ENCODE data around the gene TM9SF3. TPM values are rescaled to one million over a fixed set of nuclear protein-coding genes. Genes with fewer than 3 reads are reported as not detected.

The TM9SF3 gene
- 178 to 192 TPM (median 189 TPM) in 3 replicates for total RNA-seq
- long read RNA-seq, full-length matches to known transcripts, result 709 of 795 reads
- long read RNA-seq, partial matches to known transcripts, result 8 of 795 reads
- long read RNA-seq, other reads (novel, unspliced or antisense), result 78 of 795 reads

DNA sequence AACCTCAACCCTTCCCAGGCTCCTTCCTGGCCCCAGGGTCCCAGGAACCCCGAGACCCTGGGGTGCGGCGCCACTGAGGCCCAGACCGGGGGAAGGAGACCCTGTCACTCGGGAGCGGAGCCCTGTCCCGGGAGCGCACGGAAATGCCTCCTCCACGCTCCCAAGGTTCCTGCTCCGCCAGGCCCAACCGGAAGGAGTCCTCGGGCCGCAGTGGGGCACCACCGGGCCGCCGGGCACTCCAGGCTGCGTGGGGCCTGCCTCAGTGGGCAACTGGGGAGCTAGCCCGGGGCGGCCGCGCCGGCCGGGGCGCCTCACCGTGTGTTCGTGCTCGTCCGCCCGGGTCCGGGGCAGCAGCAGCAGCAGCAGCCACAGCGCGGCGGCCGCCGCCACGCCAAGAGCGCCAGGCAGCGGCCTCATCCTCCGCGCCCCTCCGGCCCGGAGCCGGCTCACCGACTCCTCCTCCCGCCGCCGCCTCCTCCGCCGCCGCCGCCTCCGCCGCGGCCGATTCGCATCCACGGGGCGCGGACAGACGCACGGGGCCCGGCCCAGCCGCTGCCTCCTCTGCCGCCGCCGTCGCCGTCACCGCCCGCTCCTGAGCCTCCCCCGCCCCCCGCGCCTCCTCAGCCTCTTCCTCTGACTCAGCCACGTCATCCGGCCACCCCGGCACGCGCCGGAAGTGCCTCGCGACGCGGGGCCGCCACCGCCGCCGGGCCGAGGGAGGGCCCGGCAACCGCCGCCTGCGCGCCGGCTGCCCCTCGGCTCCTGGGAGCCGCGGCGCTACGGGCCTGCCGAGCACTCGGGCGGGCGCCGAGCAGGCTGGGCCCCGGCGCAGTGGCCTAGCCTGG lies at the start of gene TM9SF3:
Gene TM9SF3, minus strand, starts transcription at position 594 of the 845 bp plus-strand sequence. Its CDS starts 177 bp downstream, at position 417.
- Mint-ChIP-seq H3K4me3 (ENCODE audit: unreplicated experiment) (peak within 1 kb of the TSS; percentile 87), H3K27me3 (ENCODE audit: low read depth) (no peaks in the 10 kb centered on the region), H3K27ac (ENCODE audit: unreplicated experiment) (peak within 1 kb of the TSS; percentile 91), H3K4me1 (ENCODE audit: low read depth) (peaks cover 33% of the 10 kb centered on the region), H3K36me3 (ENCODE audit: low read depth) (no peaks in the 10 kb centered on the region), H3K9me3 (ENCODE audit: low read depth) (no peaks in the 10 kb centered on the region)
- DNase-seq (ENCODE audit: low spot score), result peak; percentile 95
- TF ChIP-seq, protein P1, sequence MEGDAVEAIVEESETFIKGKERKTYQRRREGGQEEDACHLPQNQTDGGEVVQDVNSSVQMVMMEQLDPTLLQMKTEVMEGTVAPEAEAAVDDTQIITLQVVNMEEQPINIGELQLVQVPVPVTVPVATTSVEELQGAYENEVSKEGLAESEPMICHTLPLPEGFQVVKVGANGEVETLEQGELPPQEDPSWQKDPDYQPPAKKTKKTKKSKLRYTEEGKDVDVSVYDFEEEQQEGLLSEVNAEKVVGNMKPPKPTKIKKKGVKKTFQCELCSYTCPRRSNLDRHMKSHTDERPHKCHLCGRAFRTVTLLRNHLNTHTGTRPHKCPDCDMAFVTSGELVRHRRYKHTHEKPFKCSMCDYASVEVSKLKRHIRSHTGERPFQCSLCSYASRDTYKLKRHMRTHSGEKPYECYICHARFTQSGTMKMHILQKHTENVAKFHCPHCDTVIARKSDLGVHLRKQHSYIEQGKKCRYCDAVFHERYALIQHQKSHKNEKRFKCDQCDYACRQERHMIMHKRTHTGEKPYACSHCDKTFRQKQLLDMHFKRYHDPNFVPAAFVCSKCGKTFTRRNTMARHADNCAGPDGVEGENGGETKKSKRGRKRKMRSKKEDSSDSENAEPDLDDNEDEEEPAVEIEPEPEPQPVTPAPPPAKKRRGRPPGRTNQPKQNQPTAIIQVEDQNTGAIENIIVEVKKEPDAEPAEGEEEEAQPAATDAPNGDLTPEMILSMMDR (IDR thresholded peaks at IDR 0.05), result no peak

DNA sequence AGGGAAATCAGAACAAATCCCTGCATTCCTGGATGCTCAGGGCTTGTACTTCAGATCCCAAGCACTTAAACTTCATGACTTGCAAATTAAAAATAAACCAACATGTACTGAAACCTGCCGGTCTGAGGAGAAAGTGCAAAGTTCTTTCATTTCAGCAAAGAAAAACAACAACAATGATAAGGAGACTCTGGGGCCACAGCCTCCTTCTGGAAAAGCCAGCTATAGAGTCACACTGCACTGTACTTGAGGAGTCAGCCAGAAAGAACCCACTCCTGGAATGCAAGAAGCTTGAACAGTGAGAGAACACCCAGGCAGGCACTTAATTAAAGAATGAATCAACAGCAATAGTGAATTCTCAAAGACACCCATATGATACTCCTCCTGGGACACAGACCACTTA lies 49.7 kb upstream of the TM9SF3 start:
- Mint-ChIP-seq H3K36me3 (ENCODE audit: low read depth) (peaks cover 2% of the 10 kb centered on the region), H3K27ac (ENCODE audit: unreplicated experiment) (no peak overlapping the region), H3K4me1 (ENCODE audit: low read depth) (peaks cover 12% of the 10 kb centered on the region), H3K4me3 (ENCODE audit: unreplicated experiment) (no peak overlapping the region), H3K27me3 (ENCODE audit: low read depth) (no peaks in the 10 kb centered on the region), H3K9me3 (ENCODE audit: low read depth) (no peaks in the 10 kb centered on the region)
- TF ChIP-seq, protein P1 (IDR thresholded peaks at IDR 0.05), result no peak
- DNase-seq (ENCODE audit: low spot score), result no peak

DNA sequence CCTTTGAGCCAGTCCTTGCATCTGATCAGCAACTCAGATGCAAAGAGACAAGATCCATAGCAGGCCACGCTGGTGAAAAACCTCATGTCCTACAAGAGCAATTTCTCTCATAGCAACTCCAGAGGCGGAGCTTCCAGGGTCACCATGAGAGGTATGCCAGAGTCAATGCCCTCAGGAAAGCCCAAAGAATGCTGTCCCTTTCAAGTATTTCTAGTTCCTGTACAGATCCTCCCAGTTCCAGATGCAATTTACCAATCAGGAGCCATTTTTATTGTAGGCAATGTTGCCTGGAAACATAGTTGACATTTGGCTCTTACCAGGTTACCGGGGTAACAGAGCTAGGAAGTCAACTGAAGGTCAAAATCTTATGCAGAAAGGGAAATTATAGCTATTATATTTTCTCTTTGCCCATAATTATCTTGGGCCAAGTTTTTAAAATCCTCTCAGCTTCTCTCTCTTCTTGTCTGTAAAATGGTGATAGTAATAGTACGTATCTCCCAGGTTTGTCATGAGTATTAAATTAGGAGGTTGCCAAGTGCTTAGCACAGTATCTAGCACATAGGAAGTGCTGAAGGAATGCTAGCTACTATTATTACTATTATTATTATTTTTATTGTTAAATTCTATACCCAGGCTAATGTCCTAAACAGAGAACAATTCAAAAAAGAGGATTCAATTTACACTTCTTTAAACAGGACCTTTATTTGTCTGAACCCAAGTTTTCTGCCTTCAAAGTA lies 46.3 kb upstream of the TM9SF3 start:
- no peaks in the 10 kb centered on the region for H3K9me3 Mint-ChIP-seq (ENCODE audit: low read depth)
- TF ChIP-seq, protein P1 (IDR thresholded peaks at IDR 0.05), result no peak
- no peaks in the 10 kb centered on the region for H3K27me3 Mint-ChIP-seq (ENCODE audit: low read depth)
- H3K4me1 Mint-ChIP-seq (ENCODE audit: low read depth), result peaks cover 4% of the 10 kb centered on the region
- no peak overlapping the region for H3K27ac Mint-ChIP-seq (ENCODE audit: unreplicated experiment)
- no peak overlapping the region for H3K4me3 Mint-ChIP-seq (ENCODE audit: unreplicated experiment)
- H3K36me3 Mint-ChIP-seq (ENCODE audit: low read depth), result peaks cover 4% of the 10 kb centered on the region
- DNase-seq (ENCODE audit: low spot score), result no peak

DNA sequence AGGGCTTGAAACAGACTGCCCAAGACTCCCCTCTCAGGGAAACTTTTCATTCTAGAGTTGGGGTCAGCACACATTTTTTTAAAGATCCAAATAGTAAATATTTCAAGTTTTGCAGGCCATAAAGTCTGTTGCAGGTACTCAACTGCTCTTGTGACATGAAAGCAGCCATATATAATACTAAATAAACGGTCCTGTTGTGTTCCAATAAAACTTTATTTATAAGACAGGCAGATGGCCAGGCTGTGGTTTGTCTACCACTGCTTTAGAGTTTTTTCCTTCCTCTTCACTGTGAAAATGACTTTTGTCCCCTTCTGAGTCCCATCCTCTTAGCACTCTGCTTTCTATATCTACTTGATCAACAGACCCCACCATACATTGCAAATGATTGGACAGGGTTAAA lies 40.5 kb upstream of the TM9SF3 start:
- no peak overlapping the region for H3K27ac Mint-ChIP-seq (ENCODE audit: unreplicated experiment)
- no peak for DNase-seq (ENCODE audit: low spot score)
- no peak overlapping the region for H3K4me3 Mint-ChIP-seq (ENCODE audit: unreplicated experiment)
- H3K27me3 Mint-ChIP-seq (ENCODE audit: low read depth), result no peaks in the 10 kb centered on the region
- H3K4me1 Mint-ChIP-seq (ENCODE audit: low read depth), result no peaks in the 10 kb centered on the region
- no peaks in the 10 kb centered on the region for H3K9me3 Mint-ChIP-seq (ENCODE audit: low read depth)
- H3K36me3 Mint-ChIP-seq (ENCODE audit: low read depth), result peaks cover 5% of the 10 kb centered on the region
- TF ChIP-seq, protein P1 (IDR thresholded peaks at IDR 0.05), result no peak

DNA sequence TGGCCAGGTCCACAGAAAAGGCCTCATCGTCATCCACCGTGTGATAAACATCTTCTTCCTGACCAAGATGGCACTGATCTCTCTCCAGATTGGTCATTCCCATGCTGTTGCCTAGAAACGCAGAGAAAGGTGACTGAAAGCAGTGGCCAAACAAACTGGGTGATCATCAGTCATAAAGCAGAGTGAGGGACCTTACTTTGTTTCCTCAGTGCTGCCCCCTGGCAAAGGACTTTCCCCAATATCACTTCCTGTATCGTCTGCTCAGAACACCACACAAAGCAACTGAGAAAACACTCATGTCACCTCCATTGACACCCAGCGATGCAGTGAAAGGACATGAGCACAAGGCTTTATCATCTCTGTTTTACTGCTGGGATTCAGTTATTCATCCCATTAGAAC lies 40.0 kb upstream of the TM9SF3 start:
- TF ChIP-seq, protein P1 (IDR thresholded peaks at IDR 0.05), result peak; percentile 23
- no peak for DNase-seq (ENCODE audit: low spot score)
- H3K27ac Mint-ChIP-seq (ENCODE audit: unreplicated experiment), result no peak overlapping the region
- H3K4me1 Mint-ChIP-seq (ENCODE audit: low read depth), result no peaks in the 10 kb centered on the region
- H3K9me3 Mint-ChIP-seq (ENCODE audit: low read depth), result no peaks in the 10 kb centered on the region
- H3K4me3 Mint-ChIP-seq (ENCODE audit: unreplicated experiment), result no peak overlapping the region
- peaks cover 5% of the 10 kb centered on the region for H3K36me3 Mint-ChIP-seq (ENCODE audit: low read depth)
- no peaks in the 10 kb centered on the region for H3K27me3 Mint-ChIP-seq (ENCODE audit: low read depth)
